NB4 (cell line): Measurements from ENCODE around the gene UNC13C.

Source experiments
- CTCF ChIP-seq: IDR thresholded peaks from one replicate; pipeline ENCODE4 v1.5.1; 2012; ENCODE audit warnings: low read depth, low read length
- MYC ChIP-seq: IDR thresholded peaks from 2 replicates; pipeline ENCODE4 v1.6.1; 2011; ENCODE audit warnings: low read depth, low read length
- POLR2A ChIP-seq: IDR thresholded peaks from 2 replicates; pipeline ENCODE4 v1.6.1; 2011; ENCODE audit warnings: mild to moderate bottlenecking; ENCODE audit not compliant: insufficient read length; ENCODE audit errors: extremely low read depth

DNA sequence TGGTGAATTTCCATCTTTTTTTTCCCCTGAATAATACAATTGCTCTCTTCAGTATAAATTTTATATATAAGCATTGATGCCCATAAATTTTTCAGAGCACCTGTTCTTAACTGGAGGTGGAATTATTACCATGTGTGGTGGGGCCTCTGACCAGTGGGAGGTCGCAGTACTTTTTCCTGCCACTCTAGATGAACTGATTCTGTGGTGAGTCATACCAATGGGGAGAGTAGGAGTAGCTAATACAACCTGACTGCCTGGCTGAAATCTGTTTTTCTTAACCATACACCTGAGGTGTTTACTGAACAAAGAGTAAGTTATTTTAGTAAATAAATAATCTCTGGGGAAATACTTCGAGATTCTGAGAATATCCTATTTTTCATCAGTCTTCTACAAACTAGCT is 67.2 kb downstream of the UNC13C start:
- no peak for TF ChIP-seq MYC
- no peak for TF ChIP-seq CTCF
- no peak for TF ChIP-seq POLR2A
